ENCODE data around the gene WDR20. TPM values are rescaled to one million over a fixed set of nuclear protein-coding genes. Genes with fewer than 3 reads are reported as not detected.

The WDR20 gene
- total RNA-seq, 1 experiment from 2014 or later = 25.6 TPM

DNA sequence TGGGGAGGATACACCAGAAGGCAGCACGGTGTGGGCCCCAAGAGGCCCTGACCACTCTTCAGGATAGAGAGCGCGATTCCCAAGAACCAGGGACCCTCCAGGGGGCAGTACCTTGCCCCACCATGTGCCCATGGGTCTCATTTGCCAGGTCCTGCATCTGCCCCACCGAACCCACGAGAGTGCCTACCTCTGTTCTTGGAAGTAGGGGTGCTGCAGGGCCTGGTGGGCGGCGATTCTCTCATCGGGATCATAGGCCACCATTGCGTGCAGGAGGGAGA is 92.6 kb downstream of the WDR20 start:
- no peaks in the 10 kb centered on the region for H3K4me1 Mint-ChIP-seq
- H3K27me3 Mint-ChIP-seq (ENCODE audit: low read depth) = no peaks in the 10 kb centered on the region
- no peaks in the 10 kb centered on the region for H3K9me3 Mint-ChIP-seq
- no peak overlapping the region for H3K4me3 Mint-ChIP-seq
- TF ChIP-seq SMAD3 (CRISPR knock-in tag; IDR thresholded peaks at IDR 0.05; ENCODE audit: borderline replicate concordance) (no peak), RORB (CRISPR knock-in tag; IDR thresholded peaks at IDR 0.05) (no peak), NFE2L1 (CRISPR knock-in tag; IDR thresholded peaks at IDR 0.05) (no peak), OVOL2 (CRISPR knock-in tag; IDR thresholded peaks at IDR 0.05; ENCODE audit: borderline replicate concordance) (no peak), GABPB1 (CRISPR knock-in tag; IDR thresholded peaks at IDR 0.05) (no peak)
- TF ChIP-seq, protein P1, sequence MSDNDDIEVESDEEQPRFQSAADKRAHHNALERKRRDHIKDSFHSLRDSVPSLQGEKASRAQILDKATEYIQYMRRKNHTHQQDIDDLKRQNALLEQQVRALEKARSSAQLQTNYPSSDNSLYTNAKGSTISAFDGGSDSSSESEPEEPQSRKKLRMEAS (CRISPR knock-in tag; IDR thresholded peaks at IDR 0.05) = no peak
- TF ChIP-seq, protein P2, sequence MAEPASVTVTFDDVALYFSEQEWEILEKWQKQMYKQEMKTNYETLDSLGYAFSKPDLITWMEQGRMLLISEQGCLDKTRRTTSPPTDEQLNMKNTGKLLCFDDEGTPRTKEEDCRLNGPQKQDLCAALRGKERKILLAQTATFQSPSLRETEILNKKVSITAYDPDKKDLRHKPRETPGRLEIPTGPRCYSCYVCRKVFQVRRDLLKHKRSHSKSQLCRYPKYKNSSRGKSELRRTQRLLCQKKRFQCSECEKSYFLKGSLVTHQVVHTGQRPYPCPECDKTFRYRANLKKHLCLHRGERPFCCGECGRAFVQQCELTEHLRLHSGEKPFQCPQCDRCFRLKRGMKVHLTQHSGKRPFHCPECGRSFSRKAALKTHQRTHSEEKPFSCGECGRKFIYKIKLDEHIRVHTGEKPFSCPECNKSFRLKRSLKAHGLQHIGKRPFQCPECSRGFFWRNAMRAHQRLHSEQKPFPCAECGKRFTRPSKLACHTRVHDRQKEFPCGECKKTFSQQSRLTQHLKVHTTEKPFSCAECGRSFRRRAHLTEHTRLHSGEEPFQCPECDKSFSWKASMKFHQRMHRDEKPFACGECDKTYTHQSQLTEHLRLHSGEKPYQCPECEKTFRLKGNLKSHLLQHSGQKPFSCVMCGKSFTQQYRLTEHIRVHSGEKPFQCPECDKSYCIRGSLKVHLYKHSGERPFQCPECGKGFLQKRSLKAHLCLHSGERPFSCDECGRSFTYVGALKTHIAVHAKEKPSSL (CRISPR knock-in tag; conservative IDR thresholded peaks at IDR 0.05) = no peak
- TF ChIP-seq, protein P3, sequence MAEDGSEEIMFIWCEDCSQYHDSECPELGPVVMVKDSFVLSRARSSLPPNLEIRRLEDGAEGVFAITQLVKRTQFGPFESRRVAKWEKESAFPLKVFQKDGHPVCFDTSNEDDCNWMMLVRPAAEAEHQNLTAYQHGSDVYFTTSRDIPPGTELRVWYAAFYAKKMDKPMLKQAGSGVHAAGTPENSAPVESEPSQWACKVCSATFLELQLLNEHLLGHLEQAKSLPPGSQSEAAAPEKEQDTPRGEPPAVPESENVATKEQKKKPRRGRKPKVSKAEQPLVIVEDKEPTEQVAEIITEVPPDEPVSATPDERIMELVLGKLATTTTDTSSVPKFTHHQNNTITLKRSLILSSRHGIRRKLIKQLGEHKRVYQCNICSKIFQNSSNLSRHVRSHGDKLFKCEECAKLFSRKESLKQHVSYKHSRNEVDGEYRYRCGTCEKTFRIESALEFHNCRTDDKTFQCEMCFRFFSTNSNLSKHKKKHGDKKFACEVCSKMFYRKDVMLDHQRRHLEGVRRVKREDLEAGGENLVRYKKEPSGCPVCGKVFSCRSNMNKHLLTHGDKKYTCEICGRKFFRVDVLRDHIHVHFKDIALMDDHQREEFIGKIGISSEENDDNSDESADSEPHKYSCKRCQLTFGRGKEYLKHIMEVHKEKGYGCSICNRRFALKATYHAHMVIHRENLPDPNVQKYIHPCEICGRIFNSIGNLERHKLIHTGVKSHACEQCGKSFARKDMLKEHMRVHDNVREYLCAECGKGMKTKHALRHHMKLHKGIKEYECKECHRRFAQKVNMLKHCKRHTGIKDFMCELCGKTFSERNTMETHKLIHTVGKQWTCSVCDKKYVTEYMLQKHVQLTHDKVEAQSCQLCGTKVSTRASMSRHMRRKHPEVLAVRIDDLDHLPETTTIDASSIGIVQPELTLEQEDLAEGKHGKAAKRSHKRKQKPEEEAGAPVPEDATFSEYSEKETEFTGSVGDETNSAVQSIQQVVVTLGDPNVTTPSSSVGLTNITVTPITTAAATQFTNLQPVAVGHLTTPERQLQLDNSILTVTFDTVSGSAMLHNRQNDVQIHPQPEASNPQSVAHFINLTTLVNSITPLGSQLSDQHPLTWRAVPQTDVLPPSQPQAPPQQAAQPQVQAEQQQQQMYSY (CRISPR knock-in tag; IDR thresholded peaks at IDR 0.05) = no peak
- TF ChIP-seq, protein P4, sequence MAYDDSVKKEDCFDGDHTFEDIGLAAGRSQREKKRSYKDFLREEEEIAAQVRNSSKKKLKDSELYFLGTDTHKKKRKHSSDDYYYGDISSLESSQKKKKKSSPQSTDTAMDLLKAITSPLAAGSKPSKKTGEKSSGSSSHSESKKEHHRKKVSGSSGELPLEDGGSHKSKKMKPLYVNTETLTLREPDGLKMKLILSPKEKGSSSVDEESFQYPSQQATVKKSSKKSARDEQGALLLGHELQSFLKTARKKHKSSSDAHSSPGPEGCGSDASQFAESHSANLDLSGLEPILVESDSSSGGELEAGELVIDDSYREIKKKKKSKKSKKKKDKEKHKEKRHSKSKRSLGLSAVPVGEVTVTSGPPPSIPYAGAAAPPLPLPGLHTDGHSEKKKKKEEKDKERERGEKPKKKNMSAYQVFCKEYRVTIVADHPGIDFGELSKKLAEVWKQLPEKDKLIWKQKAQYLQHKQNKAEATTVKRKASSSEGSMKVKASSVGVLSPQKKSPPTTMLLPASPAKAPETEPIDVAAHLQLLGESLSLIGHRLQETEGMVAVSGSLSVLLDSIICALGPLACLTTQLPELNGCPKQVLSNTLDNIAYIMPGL (CRISPR knock-in tag; IDR thresholded peaks at IDR 0.05) = no peak
- TF ChIP-seq, protein P5, sequence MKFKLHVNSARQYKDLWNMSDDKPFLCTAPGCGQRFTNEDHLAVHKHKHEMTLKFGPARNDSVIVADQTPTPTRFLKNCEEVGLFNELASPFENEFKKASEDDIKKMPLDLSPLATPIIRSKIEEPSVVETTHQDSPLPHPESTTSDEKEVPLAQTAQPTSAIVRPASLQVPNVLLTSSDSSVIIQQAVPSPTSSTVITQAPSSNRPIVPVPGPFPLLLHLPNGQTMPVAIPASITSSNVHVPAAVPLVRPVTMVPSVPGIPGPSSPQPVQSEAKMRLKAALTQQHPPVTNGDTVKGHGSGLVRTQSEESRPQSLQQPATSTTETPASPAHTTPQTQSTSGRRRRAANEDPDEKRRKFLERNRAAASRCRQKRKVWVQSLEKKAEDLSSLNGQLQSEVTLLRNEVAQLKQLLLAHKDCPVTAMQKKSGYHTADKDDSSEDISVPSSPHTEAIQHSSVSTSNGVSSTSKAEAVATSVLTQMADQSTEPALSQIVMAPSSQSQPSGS (CRISPR knock-in tag; IDR thresholded peaks at IDR 0.05; ENCODE audit: borderline replicate concordance, low read depth) = no peak
- no peak overlapping the region for H3K27ac Mint-ChIP-seq
- no peak for DNase-seq (ENCODE audit: low spot score)
- no peak for ATAC-seq
- H3K36me3 Mint-ChIP-seq = no peaks in the 10 kb centered on the region
- ChIA-PET CTCF (interaction anchor here (3.7 kb wide), 1 partner anchor 82 kb away, joined by 18 read pairs; no protein-coding TSS in a partner anchor), POLR2A (no interaction called here)

DNA sequence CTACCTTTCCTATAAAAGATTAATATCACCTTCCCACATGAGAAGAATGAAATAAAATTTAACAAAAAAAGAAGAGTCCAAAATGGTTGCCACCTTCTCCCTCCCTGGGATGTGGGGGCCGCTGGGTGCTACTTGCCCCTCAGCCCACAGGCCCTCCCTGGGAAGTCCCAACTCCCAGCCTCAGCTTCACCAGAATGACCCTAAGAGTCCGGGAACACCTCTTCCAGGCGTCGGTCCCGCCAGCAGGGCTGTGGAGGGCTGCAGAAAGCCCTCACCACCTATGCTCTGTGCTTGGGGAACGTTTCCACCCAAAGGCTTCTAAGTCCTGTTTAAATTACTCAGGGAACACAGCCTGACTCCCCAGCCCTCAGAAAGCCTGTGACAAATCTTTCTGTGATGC is 93.4 kb downstream of the WDR20 start:
- H3K27ac Mint-ChIP-seq = no peak overlapping the region
- ChIA-PET CTCF (interaction anchor here (3.7 kb wide), 1 partner anchor 81 kb away, joined by 18 read pairs; no protein-coding TSS in a partner anchor), POLR2A (no interaction called here)
- DNase-seq (ENCODE audit: low spot score) (no peak), ATAC-seq (no peak)
- TF ChIP-seq NFATC4 (CRISPR knock-in tag; IDR thresholded peaks at IDR 0.05) = no peak
- TF ChIP-seq, protein P6, sequence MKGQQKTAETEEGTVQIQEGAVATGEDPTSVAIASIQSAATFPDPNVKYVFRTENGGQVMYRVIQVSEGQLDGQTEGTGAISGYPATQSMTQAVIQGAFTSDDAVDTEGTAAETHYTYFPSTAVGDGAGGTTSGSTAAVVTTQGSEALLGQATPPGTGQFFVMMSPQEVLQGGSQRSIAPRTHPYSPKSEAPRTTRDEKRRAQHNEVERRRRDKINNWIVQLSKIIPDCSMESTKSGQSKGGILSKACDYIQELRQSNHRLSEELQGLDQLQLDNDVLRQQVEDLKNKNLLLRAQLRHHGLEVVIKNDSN (CRISPR knock-in tag; IDR thresholded peaks at IDR 0.05) = no peak
- no peak for TF ChIP-seq FOXK1 (CRISPR knock-in tag; IDR thresholded peaks at IDR 0.05)
- TF ChIP-seq, protein P7, sequence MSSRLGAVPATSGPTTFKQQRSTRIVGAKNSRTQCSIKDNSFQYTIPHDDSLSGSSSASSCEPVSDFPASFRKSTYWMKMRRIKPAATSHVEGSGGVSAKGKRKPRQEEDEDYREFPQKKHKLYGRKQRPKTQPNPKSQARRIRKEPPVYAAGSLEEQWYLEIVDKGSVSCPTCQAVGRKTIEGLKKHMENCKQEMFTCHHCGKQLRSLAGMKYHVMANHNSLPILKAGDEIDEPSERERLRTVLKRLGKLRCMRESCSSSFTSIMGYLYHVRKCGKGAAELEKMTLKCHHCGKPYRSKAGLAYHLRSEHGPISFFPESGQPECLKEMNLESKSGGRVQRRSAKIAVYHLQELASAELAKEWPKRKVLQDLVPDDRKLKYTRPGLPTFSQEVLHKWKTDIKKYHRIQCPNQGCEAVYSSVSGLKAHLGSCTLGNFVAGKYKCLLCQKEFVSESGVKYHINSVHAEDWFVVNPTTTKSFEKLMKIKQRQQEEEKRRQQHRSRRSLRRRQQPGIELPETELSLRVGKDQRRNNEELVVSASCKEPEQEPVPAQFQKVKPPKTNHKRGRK (CRISPR knock-in tag; IDR thresholded peaks at IDR 0.05; ENCODE audit: borderline replicate concordance) = no peak
- no peak for TF ChIP-seq ESRRA (CRISPR knock-in tag; IDR thresholded peaks at IDR 0.05; ENCODE audit: borderline replicate concordance)
- H3K4me1 Mint-ChIP-seq = no peaks in the 10 kb centered on the region
- H3K36me3 Mint-ChIP-seq = no peaks in the 10 kb centered on the region
- no peaks in the 10 kb centered on the region for H3K27me3 Mint-ChIP-seq (ENCODE audit: low read depth)
- no peaks in the 10 kb centered on the region for H3K9me3 Mint-ChIP-seq
- no peak overlapping the region for H3K4me3 Mint-ChIP-seq

Data from WTC11 (cell line).